K562 (cell line): Measurements from ENCODE around the gene NAPEPLD. TPM values are rescaled to one million over a fixed set of nuclear protein-coding genes. Genes with fewer than 3 reads are reported as not detected.

Experiments used
- ASH1L ChIP-seq: fragments of 450-650 bp; IDR thresholded peaks from 2 replicates; pipeline ENCODE4 v1.6.1; 2018; ENCODE audit warnings: borderline replicate concordance, mild to moderate bottlenecking, low read depth; ENCODE audit not compliant: partially characterized antibody
- ATF1 ChIP-seq, 2 experiments: fragments of 450-650 bp in 1 of 2; IDR thresholded peaks; 2 replicates each; pipeline ENCODE4 v1.6.1; 2016; ENCODE audit warnings: missing compliant biosample characterization in 1 of 2, missing genetic modification characterization in 1 of 2
- CBX1 ChIP-seq: sonication (generic); IDR thresholded peaks from 2 replicates; pipeline ENCODE4 v1.6.1; 2016; ENCODE audit warnings: antibody characterized with exemption, low read depth, mild to moderate bottlenecking
- CREBBP ChIP-seq: IDR thresholded peaks from one replicate; pipeline ENCODE4 v1.6.1; 2012; ENCODE audit warnings: low read depth, mild to moderate bottlenecking, control low read depth, inconsistent platforms, low read length
- ERF ChIP-seq: fragments of 450-650 bp; formaldehyde crosslinking; IDR thresholded peaks from 2 replicates; pipeline ENCODE4 v1.4.0; 2020; ENCODE audit warnings: mild to moderate bottlenecking, mixed read lengths
- FOXK2 ChIP-seq, 2 experiments: fragments of 450-650 bp; IDR thresholded peaks in 1 of 2; conservative IDR thresholded peaks in 1 of 2; 2 replicates each; pipeline ENCODE4 v1.6.1; 2016; ENCODE audit warnings: low read depth in 2 of 2, mild to moderate bottlenecking in 1 of 2
- GABPA ChIP-seq: fragments of 200-800 bp; sonication (Bioruptor generic); conservative IDR thresholded peaks from 2 replicates; pipeline ENCODE4 v1.6.1; 2016; ENCODE audit warnings: low read depth, missing genetic modification characterization, missing compliant biosample characterization
- GABPB1 ChIP-seq: sonication (generic); formaldehyde crosslinking; IDR thresholded peaks from 2 replicates; pipeline ENCODE4 v1.8.0; 2022; ENCODE audit warnings: mild to moderate bottlenecking, missing genetic modification reagents
- HMGN3 ChIP-seq: IDR thresholded peaks from 2 replicates; pipeline ENCODE4 v1.6.1; 2011; ENCODE audit warnings: borderline replicate concordance, low read depth, mild to moderate bottlenecking, mixed read lengths, low read length; ENCODE audit not compliant: insufficient read length; ENCODE audit errors: extremely low read depth
- HNRNPL ChIP-seq: fragments of 200-400 bp; formaldehyde crosslinking; IDR thresholded peaks from 2 replicates; pipeline ENCODE4 v1.6.1; 2017; ENCODE audit warnings: low read depth, mild to moderate bottlenecking, low read length
- MXI1 ChIP-seq: IDR thresholded peaks from 2 replicates; pipeline ENCODE4 v1.6.1; 2011; ENCODE audit warnings: low read depth, mild to moderate bottlenecking, improper control_type of control experiment, low read length
- NCOR1 ChIP-seq: fragments of 450-650 bp; IDR thresholded peaks from 2 replicates; pipeline ENCODE4 v1.6.1; 2016; ENCODE audit warnings: mild to moderate bottlenecking, moderate library complexity
- RB1 ChIP-seq: fragments of 450-650 bp; IDR thresholded peaks from 2 replicates; pipeline ENCODE4 v1.6.1; 2017; ENCODE audit warnings: low read depth, mild to moderate bottlenecking
- RHOXF2B ChIP-seq: fragments of 250-450 bp; sonication (Bioruptor Pico); conservative IDR thresholded peaks from 2 replicates; pipeline ENCODE4 v1.5.1; 2021
- SAFB ChIP-seq: fragments of 200-400 bp; formaldehyde crosslinking; IDR thresholded peaks from 2 replicates; pipeline ENCODE4 v1.6.1; 2017; ENCODE audit warnings: low read depth, low read length, borderline replicate concordance
- SMARCE1 ChIP-seq: fragments of 450-650 bp; IDR thresholded peaks from 2 replicates; pipeline ENCODE4 v1.7.1; 2016; ENCODE audit warnings: mild to moderate bottlenecking
- TBP ChIP-seq: optimal IDR thresholded peaks from 2 replicates; pipeline ENCODE3; 2011; ENCODE audit warnings: low read depth, low read length, improper control_type of control experiment
- ZNF140 ChIP-seq: fragments of 250-450 bp; sonication (Bioruptor Pico); IDR thresholded peaks from 2 replicates; pipeline ENCODE4 v1.8.0; 2021; ENCODE audit warnings: moderate library complexity, mild to moderate bottlenecking, inconsistent platforms
- ZNF75A ChIP-seq: fragments of 450-650 bp; formaldehyde crosslinking; IDR thresholded peaks from 2 replicates; pipeline ENCODE4 v1.4.0; 2020; ENCODE audit warnings: mild to moderate bottlenecking
- polyA plus RNA-seq, 8 experiments: library from polyadenylated mRNA; depleted of rRNA in 4 of 8; stranded (reverse) in 5 of 8; unstranded in 3 of 8; fragments of >200 nt; fragmentation: Nextera tagmentation in 2 of 8; fragmentation: Illumina TruSeq in 1 of 8; extraction: Ambion mirVana in 2 of 8; extraction: Trizol in 1 of 8; gene quantifications; 2 replicates each; pipeline versions ENCODE4 v1.2.1 to v1.2.3, GENCODE V29; 2011 to 2014; ENCODE audit warnings: inconsistent platforms in 1 of 8, missing spikeins in 1 of 8
- total RNA-seq, 7 experiments: library from RNA; depleted of rRNA in 6 of 7; stranded (reverse); fragments of >200 nt in 6 of 7; fragmentation: Illumina TruSeq in 2 of 7; extraction: Trizol in 2 of 7; gene quantifications; 2 replicates each; pipeline versions ENCODE4 v1.2.1 to v1.2.3, GENCODE V29; 2011 to 2021; ENCODE audit warnings: low replicate concordance in 1 of 7
- TF ChIP-seq, protein P1 (sequence below): fragments of 450-650 bp; IDR thresholded peaks from 2 replicates; pipeline ENCODE4 v1.6.1; 2017; ENCODE audit warnings: antibody characterized with exemption, mild to moderate bottlenecking
- TF ChIP-seq, protein P2 (sequence below): sonication (generic); formaldehyde crosslinking; IDR thresholded peaks from 2 replicates; pipeline ENCODE4 v1.8.1; 2023; ENCODE audit warnings: mild to moderate bottlenecking, missing genetic modification reagents

NAPEPLD gene
- total and polyA plus RNA-seq, 9 of the 15 experiments (the other 6 are each of a cell fraction or from before 2014, with no cell fraction given), result 3.2 to 11.0 (median 7.5) TPM

DNA sequence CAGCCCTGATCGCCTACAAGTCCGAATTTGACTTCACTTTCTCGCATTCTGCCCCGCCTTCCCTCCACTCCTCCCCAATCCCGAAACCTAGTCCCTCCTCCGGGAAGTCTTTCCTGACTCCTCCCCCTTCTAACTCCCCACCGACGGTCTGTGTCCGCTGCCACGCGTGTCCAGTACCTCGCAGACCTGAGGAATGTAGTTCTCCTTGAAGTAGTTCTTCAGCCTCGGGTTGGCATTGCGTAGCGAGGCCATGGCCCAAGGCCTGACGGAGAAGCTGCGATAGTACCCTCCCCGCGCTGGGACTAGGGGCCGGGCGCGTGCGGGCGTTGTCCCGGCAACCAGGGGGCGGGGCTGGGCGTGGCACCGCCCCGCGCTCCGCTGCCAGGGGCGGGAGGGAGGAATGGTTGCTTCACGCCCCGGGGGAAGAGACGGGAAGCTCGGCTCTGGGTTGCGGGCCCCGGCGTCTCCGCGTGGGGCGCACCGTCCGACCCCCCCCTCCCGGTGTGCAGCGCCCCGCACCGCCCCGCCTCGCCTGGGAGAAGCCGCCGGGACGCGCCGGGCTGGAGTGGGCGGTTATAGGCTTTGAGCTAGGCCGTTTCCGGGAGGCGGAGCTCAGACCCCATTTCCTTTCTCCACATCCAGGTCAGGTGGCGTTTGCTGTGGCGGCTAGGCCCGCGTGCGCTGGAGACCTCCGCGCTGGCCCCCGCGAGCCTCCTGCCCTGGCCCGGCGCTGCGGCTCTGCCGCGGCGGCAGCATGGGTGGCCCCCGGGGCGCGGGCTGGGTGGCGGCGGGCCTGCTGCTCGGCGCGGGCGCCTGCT, 74.2 kb downstream of the NAPEPLD start, which contains the start of the genes ARMC10 and FBXL13 (continued):
- TF ChIP-seq, protein P1, sequence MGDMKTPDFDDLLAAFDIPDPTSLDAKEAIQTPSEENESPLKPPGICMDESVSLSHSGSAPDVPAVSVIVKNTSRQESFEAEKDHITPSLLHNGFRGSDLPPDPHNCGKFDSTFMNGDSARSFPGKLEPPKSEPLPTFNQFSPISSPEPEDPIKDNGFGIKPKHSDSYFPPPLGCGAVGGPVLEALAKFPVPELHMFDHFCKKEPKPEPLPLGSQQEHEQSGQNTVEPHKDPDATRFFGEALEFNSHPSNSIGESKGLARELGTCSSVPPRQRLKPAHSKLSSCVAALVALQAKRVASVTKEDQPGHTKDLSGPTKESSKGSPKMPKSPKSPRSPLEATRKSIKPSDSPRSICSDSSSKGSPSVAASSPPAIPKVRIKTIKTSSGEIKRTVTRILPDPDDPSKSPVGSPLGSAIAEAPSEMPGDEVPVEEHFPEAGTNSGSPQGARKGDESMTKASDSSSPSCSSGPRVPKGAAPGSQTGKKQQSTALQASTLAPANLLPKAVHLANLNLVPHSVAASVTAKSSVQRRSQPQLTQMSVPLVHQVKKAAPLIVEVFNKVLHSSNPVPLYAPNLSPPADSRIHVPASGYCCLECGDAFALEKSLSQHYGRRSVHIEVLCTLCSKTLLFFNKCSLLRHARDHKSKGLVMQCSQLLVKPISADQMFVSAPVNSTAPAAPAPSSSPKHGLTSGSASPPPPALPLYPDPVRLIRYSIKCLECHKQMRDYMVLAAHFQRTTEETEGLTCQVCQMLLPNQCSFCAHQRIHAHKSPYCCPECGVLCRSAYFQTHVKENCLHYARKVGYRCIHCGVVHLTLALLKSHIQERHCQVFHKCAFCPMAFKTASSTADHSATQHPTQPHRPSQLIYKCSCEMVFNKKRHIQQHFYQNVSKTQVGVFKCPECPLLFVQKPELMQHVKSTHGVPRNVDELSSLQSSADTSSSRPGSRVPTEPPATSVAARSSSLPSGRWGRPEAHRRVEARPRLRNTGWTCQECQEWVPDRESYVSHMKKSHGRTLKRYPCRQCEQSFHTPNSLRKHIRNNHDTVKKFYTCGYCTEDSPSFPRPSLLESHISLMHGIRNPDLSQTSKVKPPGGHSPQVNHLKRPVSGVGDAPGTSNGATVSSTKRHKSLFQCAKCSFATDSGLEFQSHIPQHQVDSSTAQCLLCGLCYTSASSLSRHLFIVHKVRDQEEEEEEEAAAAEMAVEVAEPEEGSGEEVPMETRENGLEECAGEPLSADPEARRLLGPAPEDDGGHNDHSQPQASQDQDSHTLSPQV, result 0 out of 2 replicates have a peak, but pooled peaks have one; percentile 52
- TF ChIP-seq HMGN3 (peak; percentile 76), FOXK2 (conservative IDR thresholded peaks at IDR 0.05 in 1 of 2, IDR thresholded peaks at IDR 0.05 in 1 of 2; ENCODE audit: low read depth in 2 of 2) (peak; percentile 46 to 50; a peak in 1 of 4 replicates), SAFB (peak; percentile 70; the same call in 1 of the 2 replicates), ATF1 (CRISPR knock-in tag; IDR thresholded peaks at IDR 0.05) (no peak), ATF1 (tag; IDR thresholded peaks at IDR 0.05) (peak; percentile 70), MXI1 (peak; percentile 96), RB1 (peak; percentile 88), ASH1L (no peak), CBX1 (peak; percentile 41; the same call in 1 of the 2 replicates), SMARCE1 (no peak), TBP (peak; percentile 80), ZNF75A (no peak), ZNF140 (CRISPR knock-in tag) (no peak), CREBBP (no peak), GABPA (tag) (peak; percentile 91), HNRNPL (0 out of 2 replicates have a peak, but pooled peaks have one; percentile 22), RHOXF2B (0 out of 2 replicates have a peak, but pooled peaks have one; percentile 18), NCOR1 (peak; percentile 72), ERF (CRISPR knock-in tag) (peak; percentile 43; the same call in 1 of the 2 replicates), GABPB1 (CRISPR knock-in tag) (peak; percentile 78)
- TF ChIP-seq, protein P2, sequence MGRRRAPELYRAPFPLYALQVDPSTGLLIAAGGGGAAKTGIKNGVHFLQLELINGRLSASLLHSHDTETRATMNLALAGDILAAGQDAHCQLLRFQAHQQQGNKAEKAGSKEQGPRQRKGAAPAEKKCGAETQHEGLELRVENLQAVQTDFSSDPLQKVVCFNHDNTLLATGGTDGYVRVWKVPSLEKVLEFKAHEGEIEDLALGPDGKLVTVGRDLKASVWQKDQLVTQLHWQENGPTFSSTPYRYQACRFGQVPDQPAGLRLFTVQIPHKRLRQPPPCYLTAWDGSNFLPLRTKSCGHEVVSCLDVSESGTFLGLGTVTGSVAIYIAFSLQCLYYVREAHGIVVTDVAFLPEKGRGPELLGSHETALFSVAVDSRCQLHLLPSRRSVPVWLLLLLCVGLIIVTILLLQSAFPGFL (CRISPR knock-in tag), result peak; percentile 68; the same call in 1 of the 2 replicates
